ENCODE data around the gene LRRC4B.
A peak's percentile ranks its signal among the peaks of the same experiment; 100 is the strongest.
"Not testable (repeated sequence)": the region's sequence is repeated elsewhere in the genome, so short reads cannot be mapped to it uniquely, and the experiment has no call there.

Gene LRRC4B

GRCh38 chr19:50567882-50568727, at the start of gene LRRC4B:
TSS of gene LRRC4B (minus strand) at chr19:50568435. CDS start at chr19:50548838, 19,597 bp downstream.
- DNase-seq, result no peak

GRCh38 chr19:50612504-50613404, 44.5 kb upstream of the LRRC4B start:
- DNase-seq, result not testable (repeated sequence)

GRCh38 chr19:50607874-50608785, 39.9 kb upstream of the LRRC4B start:
- peak; percentile 66 for DNase-seq

GRCh38 chr19:50607388-50607787, 39.2 kb upstream of the LRRC4B start:
- no peak for DNase-seq

- not testable (repeated sequence) for DNase-seq
Measured at GRCh38 chr19:50606059-50606836, 38.0 kb upstream of the LRRC4B start.

- DNase-seq, result not testable (repeated sequence)
Measured at GRCh38 chr19:50604264-50605073, 36.2 kb upstream of the LRRC4B start.

- no peak for DNase-seq
Measured at GRCh38 chr19:50602935-50603334, 34.7 kb upstream of the LRRC4B start.

- DNase-seq, result no peak
Measured at GRCh38 chr19:50602496-50602895, 34.3 kb upstream of the LRRC4B start.

GRCh38 chr19:50602089-50602422, 33.8 kb upstream of the LRRC4B start:
- no peak for DNase-seq

- DNase-seq, result no peak
Measured at GRCh38 chr19:50601407-50602088, 33.3 kb upstream of the LRRC4B start.

GRCh38 chr19:50599427-50599826, 31.2 kb upstream of the LRRC4B start:
- DNase-seq, result no peak

GRCh38 chr19:50590191-50590590, 22.0 kb upstream of the LRRC4B start:
- DNase-seq, result no peak

- not testable (repeated sequence) for DNase-seq
Measured at GRCh38 chr19:50581795-50582660, 13.8 kb upstream of the LRRC4B start.

- DNase-seq, result no peak
Measured at GRCh38 chr19:50580970-50581634, 12.9 kb upstream of the LRRC4B start.

GRCh38 chr19:50580240-50580639, 12.0 kb upstream of the LRRC4B start:
- no peak for DNase-seq

- DNase-seq, result not testable (repeated sequence)
Measured at GRCh38 chr19:50576769-50577168, 8.5 kb upstream of the LRRC4B start.

- DNase-seq, result no peak
Measured at GRCh38 chr19:50573741-50574461, 5.7 kb upstream of the LRRC4B start.

- no peak for DNase-seq
Measured at GRCh38 chr19:50570997-50571396, 2.8 kb upstream of the LRRC4B start.
